Endothelial cell of umbilical vein (primary cell): ENCODE measurements around the gene CDIPT. TPM values are rescaled to one million over a fixed set of nuclear protein-coding genes. Genes with fewer than 3 reads are reported as not detected.

Experiments used
- BruUV-seq: library from RNA; stranded (reverse); fragments of 400-500 nt; replicated peaks from 2 replicates; lab custom pipeline; 2021; lab: Mats Ljungman, UMichigan
- CTCF ChIA-PET: fragments of 300-600, 350-600 bp; sonication (Branson Sonifier 250); formaldehyde crosslinking; loops from one replicate; lab custom pipeline; 2021; ENCODE audit warnings: antibody characterized with exemption, inconsistent platforms; lab: Charles Lee
- POLR2A ChIA-PET: fragments of 300-600, 350-600 bp; sonication (Branson Sonifier 250); formaldehyde crosslinking; loops from one replicate; lab custom pipeline; 2021; ENCODE audit warnings: antibody characterized with exemption, inconsistent platforms; lab: Charles Lee
- DNase-seq: peaks from one replicate; pipeline ENCODE4 v3.0.0-alpha.2; 2011; ENCODE audit warnings: low read depth, low spot score
- FAIRE-seq: peaks from 2 replicates; lab custom pipeline; 2011; peaks lifted over from hg19 to GRCh38; lab: Jason Lieb, UNC
- H2AFZ ChIP-seq: 2 replicates; pipeline ENCODE4 v1.6.0; 2012; ENCODE audit warnings: low read depth, low read length, control low read depth, inconsistent platforms
- H3K27ac ChIP-seq: 2 replicates; pipeline ENCODE4 v1.5.1; 2011; ENCODE audit warnings: low read depth, mild to moderate bottlenecking, control low read depth, low read length, moderate library complexity; ENCODE audit not compliant: insufficient read depth
- H3K27me3 ChIP-seq, 2 experiments: 2 replicates each; pipeline versions ENCODE4 v1.6.0 to v1.6.1; 2011; ENCODE audit warnings: low read length in 2 of 2, mixed read lengths in 1 of 2; ENCODE audit not compliant: control insufficient read depth in 2 of 2, insufficient read depth in 2 of 2
- H3K36me3 ChIP-seq, 2 experiments: 2 replicates in 1 of 2; 3 replicates in 1 of 2; pipeline ENCODE4 v1.5.1; 2011; ENCODE audit warnings: low read length in 2 of 2, mild to moderate bottlenecking in 1 of 2, moderate library complexity in 1 of 2; ENCODE audit not compliant: control insufficient read depth in 2 of 2, insufficient read depth in 2 of 2; ENCODE audit errors: extremely low read depth in 1 of 2
- H3K4me1 ChIP-seq: 3 replicates; pipeline ENCODE4 v1.5.1; 2011; ENCODE audit warnings: mild to moderate bottlenecking, low read length; ENCODE audit not compliant: control insufficient read depth, insufficient read depth; ENCODE audit errors: extremely low read depth
- H3K4me2 ChIP-seq: 2 replicates; pipeline ENCODE4 v1.6.1; 2011; ENCODE audit warnings: low read length, control low read depth, mixed read lengths; ENCODE audit not compliant: insufficient read depth
- H3K4me3 ChIP-seq, 3 experiments: fragments of 200-600 bp in 1 of 3; sonication (generic), shearing (Covaris generic) in 1 of 3; replicated peaks in 1 of 3; 2 replicates each; pipeline ENCODE4 v1.5.1; 2011 to 2016; ENCODE audit warnings: control low read depth in 3 of 3, low read length in 3 of 3, mild to moderate bottlenecking in 2 of 3, inconsistent platforms in 1 of 3, low read depth in 1 of 3, moderate library complexity in 1 of 3; ENCODE audit not compliant: insufficient read depth in 1 of 3
- H3K79me2 ChIP-seq: 2 replicates; pipeline ENCODE4 v1.6.0; 2012; ENCODE audit warnings: low read length, inconsistent platforms; ENCODE audit not compliant: control insufficient read depth, insufficient read depth
- H3K9ac ChIP-seq: replicated peaks from 2 replicates; pipeline ENCODE3; 2011; ENCODE audit warnings: low read length, control low read depth; ENCODE audit not compliant: insufficient read depth; ENCODE audit errors: extremely low read depth
- H3K9me1 ChIP-seq: replicated peaks from 3 replicates; pipeline ENCODE4 v1.6.0; 2011; ENCODE audit warnings: mild to moderate bottlenecking, low read length; ENCODE audit not compliant: control insufficient read depth, insufficient read depth; ENCODE audit errors: extremely low read depth
- H3K9me3 ChIP-seq: replicated peaks from 2 replicates; pipeline ENCODE4 v1.5.1; 2012; ENCODE audit warnings: low read length, inconsistent platforms; ENCODE audit not compliant: control insufficient read depth, insufficient read depth
- H4K20me1 ChIP-seq: replicated peaks from 2 replicates; pipeline ENCODE3; 2011; ENCODE audit warnings: mild to moderate bottlenecking, low read length; ENCODE audit not compliant: control insufficient read depth, insufficient read depth; ENCODE audit errors: extremely low read depth
- EZH2 ChIP-seq: IDR thresholded peaks from 2 replicates; pipeline ENCODE4 v1.6.1; 2012; ENCODE audit warnings: borderline replicate concordance, low read depth, mild to moderate bottlenecking, moderate library complexity, low read length, inconsistent platforms; ENCODE audit not compliant: severe bottlenecking
- FOS ChIP-seq: IDR thresholded peaks from 2 replicates; pipeline ENCODE4 v1.6.1; 2011; ENCODE audit warnings: mild to moderate bottlenecking, low read length, moderate library complexity, borderline replicate concordance; ENCODE audit not compliant: insufficient read depth
- GATA2 ChIP-seq: IDR thresholded peaks from 2 replicates; pipeline ENCODE4 v1.7.0; 2011; ENCODE audit warnings: low read depth, mild to moderate bottlenecking, moderate library complexity, mixed read lengths, low read length; ENCODE audit not compliant: insufficient read length, insufficient read depth
- JUN ChIP-seq: IDR thresholded peaks from 2 replicates; pipeline ENCODE4 v1.6.1; 2011; ENCODE audit warnings: borderline replicate concordance, low read depth; ENCODE audit not compliant: insufficient read length, insufficient read depth
- MAX ChIP-seq: IDR thresholded peaks from 2 replicates; pipeline ENCODE4 v1.6.1; 2011; ENCODE audit not compliant: insufficient read depth, insufficient read length
- MYC ChIP-seq: IDR thresholded peaks from one replicate; pipeline ENCODE4 v1.6.1; 2011; ENCODE audit warnings: mild to moderate bottlenecking, low read depth, low read length
- POLR2A ChIP-seq: IDR thresholded peaks from 2 replicates; pipeline ENCODE4 v1.6.1; 2012; ENCODE audit warnings: low read depth, mild to moderate bottlenecking, control low read depth, low read length
- POLR2AphosphoS5 ChIP-seq: IDR thresholded peaks from 2 replicates; pipeline ENCODE4 v1.6.1; 2012; ENCODE audit warnings: low read depth, mild to moderate bottlenecking, control low read depth, low read length, moderate library complexity; ENCODE audit not compliant: insufficient read depth
- dilution Hi-C: fragments of 300-500 bp; cut with MboI; formaldehyde crosslinking; loops from one replicate; pipeline ENCODE4 v1.15.0; 2019; ENCODE audit warnings: low sequenced_read_pairs; ENCODE audit not compliant: extremely low pct_ligation_motif_present
- intact Hi-C: fragments of 100-400 bp; cut with micrococcal nuclease; formaldehyde crosslinking; loops from one replicate; pipeline ENCODE4 v1.10.0; 2022
- polyA plus RNA-seq, 4 experiments: library from polyadenylated mRNA; depleted of rRNA in 3 of 4; stranded (reverse) in 3 of 4; unstranded in 1 of 4; fragments of >200 nt; gene quantifications; 2 replicates each; pipeline versions ENCODE4 v1.2.1 to v1.2.3, GENCODE V29; 2011 to 2012; ENCODE audit warnings: missing spikeins in 1 of 4
- total RNA-seq: library from RNA; stranded (reverse); gene quantifications from 2 replicates; pipeline ENCODE4 v1.2.3, GENCODE V29; 2021
- TF ChIP-seq, protein P1 (sequence below), 2 donors: IDR thresholded peaks; 1 replicate in 1 of 2; 2 replicates in 1 of 2; pipeline ENCODE4 v1.5.1; 2011; ENCODE audit warnings: low read length in 2 of 2, mild to moderate bottlenecking in 2 of 2, moderate library complexity in 2 of 2, control low read depth in 1 of 2, inconsistent platforms in 1 of 2, low read depth in 1 of 2; ENCODE audit not compliant: insufficient read depth in 1 of 2; ENCODE audit errors: extremely low read depth in 1 of 2

Gene CDIPT
- total and polyA plus RNA-seq, 2 donors (not counting 3 experiments of a cell fraction or from before 2014, with no cell fraction given), result 68.7 to 161 TPM

DNA sequence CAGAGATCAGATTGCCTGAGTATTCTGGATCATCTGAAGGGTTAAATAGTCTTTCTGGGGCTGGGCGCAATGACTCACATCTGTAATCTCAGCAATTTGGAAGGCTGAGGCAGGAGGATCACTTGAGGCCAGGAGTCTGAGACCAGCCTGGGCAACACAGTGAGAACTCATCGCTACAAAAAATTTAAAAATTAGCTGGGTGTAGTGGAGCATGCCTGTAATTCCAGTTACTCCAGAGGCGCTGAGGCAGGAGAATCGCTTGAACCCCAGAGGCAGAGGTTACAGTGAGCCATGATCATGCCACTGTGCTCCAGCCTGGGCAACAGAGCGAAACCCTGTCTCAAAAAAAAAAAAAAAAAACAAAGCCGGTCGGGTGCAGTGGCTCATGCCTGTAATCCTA lies 27.1 kb downstream of the CDIPT start:
- no peak overlapping the region for H3K27ac ChIP-seq
- no peaks in the 10 kb centered on the region for H3K79me2 ChIP-seq
- no peak overlapping the region for H3K4me2 ChIP-seq
- intact Hi-C loops (no loop called here), dilution Hi-C loops (no loop called here)
- DNase-seq (no peak), FAIRE-seq (no peak)
- no peaks in the 10 kb centered on the region for H3K4me1 ChIP-seq
- H2AFZ ChIP-seq, result no peak overlapping the region
- H3K9me1 ChIP-seq, result no peaks in the 10 kb centered on the region
- ChIA-PET CTCF (interaction anchor here (0.7 to 4.5 kb wide), 4 partner anchors 12 to 32 kb away, joined by 3 to 46 read pairs (median 6); no protein-coding TSS in a partner anchor), POLR2A (interaction anchor here (0.7 kb wide), 1 partner anchor 41 kb away, joined by 4 read pairs; no protein-coding TSS in a partner anchor)
- H3K27me3 ChIP-seq, result no peaks in the 10 kb centered on the region
- no peaks in the 10 kb centered on the region for H3K9me3 ChIP-seq
- H3K9ac ChIP-seq, result no peak overlapping the region
- H3K36me3 ChIP-seq, result peaks cover 0 to 25% of the 10 kb centered on the region in 2 experiments
- no TSS peak for BruUV-seq
- TF ChIP-seq FOS (no peak), GATA2 (no peak), POLR2A (no peak), MYC (no peak), POLR2AphosphoS5 (no peak), MAX (no peak), EZH2 (no peak), JUN (no peak)
- TF ChIP-seq, protein P1, sequence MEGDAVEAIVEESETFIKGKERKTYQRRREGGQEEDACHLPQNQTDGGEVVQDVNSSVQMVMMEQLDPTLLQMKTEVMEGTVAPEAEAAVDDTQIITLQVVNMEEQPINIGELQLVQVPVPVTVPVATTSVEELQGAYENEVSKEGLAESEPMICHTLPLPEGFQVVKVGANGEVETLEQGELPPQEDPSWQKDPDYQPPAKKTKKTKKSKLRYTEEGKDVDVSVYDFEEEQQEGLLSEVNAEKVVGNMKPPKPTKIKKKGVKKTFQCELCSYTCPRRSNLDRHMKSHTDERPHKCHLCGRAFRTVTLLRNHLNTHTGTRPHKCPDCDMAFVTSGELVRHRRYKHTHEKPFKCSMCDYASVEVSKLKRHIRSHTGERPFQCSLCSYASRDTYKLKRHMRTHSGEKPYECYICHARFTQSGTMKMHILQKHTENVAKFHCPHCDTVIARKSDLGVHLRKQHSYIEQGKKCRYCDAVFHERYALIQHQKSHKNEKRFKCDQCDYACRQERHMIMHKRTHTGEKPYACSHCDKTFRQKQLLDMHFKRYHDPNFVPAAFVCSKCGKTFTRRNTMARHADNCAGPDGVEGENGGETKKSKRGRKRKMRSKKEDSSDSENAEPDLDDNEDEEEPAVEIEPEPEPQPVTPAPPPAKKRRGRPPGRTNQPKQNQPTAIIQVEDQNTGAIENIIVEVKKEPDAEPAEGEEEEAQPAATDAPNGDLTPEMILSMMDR (IDR thresholded peaks at IDR 0.05; ENCODE audit: extremely low read depth in 1 of 2, insufficient read depth in 1 of 2, low read depth in 1 of 2, low read length in 2 of 2), result no peak
- H3K4me3 ChIP-seq, result no peak overlapping the region
- no peaks in the 10 kb centered on the region for H4K20me1 ChIP-seq
